AG10803 (cell line): ENCODE results near the gene IL18R1.
A peak's percentile ranks its signal among the peaks of the same experiment; 100 is the strongest.

ENCODE experiments used
- DNase-seq: peaks from one replicate; pipeline ENCODE4 v3.0.0; 2010; ENCODE audit warnings: low read depth
- H3K4me3 ChIP-seq: 2 replicates; pipeline ENCODE4 v1.5.1; 2011; ENCODE audit warnings: mild to moderate bottlenecking, low read length, control low read depth
- TF ChIP-seq, protein P1 (sequence below): conservative IDR thresholded peaks from 2 replicates; pipeline ENCODE4 v1.5.1; 2011; ENCODE audit warnings: mild to moderate bottlenecking, low read length, control low read depth, inconsistent platforms

The IL18R1 gene, protein sequence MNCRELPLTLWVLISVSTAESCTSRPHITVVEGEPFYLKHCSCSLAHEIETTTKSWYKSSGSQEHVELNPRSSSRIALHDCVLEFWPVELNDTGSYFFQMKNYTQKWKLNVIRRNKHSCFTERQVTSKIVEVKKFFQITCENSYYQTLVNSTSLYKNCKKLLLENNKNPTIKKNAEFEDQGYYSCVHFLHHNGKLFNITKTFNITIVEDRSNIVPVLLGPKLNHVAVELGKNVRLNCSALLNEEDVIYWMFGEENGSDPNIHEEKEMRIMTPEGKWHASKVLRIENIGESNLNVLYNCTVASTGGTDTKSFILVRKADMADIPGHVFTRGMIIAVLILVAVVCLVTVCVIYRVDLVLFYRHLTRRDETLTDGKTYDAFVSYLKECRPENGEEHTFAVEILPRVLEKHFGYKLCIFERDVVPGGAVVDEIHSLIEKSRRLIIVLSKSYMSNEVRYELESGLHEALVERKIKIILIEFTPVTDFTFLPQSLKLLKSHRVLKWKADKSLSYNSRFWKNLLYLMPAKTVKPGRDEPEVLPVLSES

DNA sequence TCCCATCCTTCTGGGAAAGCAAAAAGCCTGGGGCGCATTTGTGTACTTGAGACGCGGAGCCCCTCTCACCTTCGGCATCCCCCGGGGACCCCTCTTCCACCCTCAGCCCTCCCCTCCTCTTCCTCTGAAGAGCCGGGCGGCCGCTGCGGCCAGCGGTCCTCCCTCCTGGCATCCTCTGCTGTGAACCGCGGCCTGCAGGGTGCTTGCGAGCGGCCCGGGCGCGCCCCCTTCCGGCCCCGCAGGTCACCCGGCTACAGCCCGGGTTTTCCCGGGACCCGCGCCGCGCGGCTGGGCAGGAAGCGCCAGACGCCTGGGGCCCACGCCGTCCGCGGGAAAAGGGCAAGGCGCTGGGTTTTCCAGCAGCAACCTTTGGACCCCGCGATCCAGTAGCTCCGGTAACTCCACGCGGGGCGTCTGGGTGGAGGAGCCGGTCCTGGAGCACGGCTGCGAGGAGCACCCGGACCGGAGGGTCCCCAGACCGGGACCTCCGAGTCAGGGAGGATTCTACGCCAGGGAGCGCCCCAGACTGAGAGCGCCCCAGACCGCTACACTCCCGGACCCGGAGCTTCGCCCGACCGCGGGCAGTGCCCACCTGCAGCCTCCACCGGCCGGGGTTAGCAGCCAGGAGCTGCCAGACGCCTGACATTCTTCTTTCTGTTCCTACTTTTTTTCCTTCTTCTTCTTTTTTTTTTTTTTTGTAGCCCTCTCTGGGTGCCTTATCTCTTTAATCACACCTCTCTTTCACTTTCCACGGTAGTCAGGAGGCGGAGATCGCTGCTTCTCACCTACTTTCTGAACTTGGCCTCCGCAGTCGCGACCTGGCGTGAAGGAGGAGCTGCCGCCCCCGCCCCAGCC lies at the start of gene IL18R1:
IL18R1 (plus strand) TSS at position 271 of the 855 bp plus-strand sequence. CDS start 6,865 bp downstream, outside the sequence.
- H3K4me3 ChIP-seq: peak within 1 kb of the TSS; percentile 67
- peak; percentile 70 for DNase-seq
- TF ChIP-seq, protein P1, sequence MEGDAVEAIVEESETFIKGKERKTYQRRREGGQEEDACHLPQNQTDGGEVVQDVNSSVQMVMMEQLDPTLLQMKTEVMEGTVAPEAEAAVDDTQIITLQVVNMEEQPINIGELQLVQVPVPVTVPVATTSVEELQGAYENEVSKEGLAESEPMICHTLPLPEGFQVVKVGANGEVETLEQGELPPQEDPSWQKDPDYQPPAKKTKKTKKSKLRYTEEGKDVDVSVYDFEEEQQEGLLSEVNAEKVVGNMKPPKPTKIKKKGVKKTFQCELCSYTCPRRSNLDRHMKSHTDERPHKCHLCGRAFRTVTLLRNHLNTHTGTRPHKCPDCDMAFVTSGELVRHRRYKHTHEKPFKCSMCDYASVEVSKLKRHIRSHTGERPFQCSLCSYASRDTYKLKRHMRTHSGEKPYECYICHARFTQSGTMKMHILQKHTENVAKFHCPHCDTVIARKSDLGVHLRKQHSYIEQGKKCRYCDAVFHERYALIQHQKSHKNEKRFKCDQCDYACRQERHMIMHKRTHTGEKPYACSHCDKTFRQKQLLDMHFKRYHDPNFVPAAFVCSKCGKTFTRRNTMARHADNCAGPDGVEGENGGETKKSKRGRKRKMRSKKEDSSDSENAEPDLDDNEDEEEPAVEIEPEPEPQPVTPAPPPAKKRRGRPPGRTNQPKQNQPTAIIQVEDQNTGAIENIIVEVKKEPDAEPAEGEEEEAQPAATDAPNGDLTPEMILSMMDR: peak; percentile 50

DNA sequence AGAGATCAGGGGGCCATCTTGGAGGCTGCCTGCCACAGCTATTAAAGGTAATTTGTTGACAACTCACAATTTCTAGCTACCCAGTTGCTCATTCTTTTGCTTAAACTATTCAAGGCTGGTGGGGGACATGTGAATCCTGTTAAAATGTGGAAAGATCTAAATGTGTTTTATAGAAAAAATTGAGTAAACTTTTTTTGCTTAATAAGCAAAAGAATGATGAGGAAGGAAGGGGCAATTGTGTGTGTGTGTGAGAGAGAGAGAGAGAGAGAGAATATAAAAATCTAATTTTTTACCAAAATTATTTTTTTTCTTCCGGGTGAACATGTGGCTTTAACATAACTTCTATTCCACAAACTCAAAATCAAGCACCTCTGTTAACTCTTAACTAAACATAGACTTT lies 49.5 kb upstream of the IL18R1 start:
- no peak overlapping the region for H3K4me3 ChIP-seq
- TF ChIP-seq, protein P1: no peak
- DNase-seq: no peak

DNA sequence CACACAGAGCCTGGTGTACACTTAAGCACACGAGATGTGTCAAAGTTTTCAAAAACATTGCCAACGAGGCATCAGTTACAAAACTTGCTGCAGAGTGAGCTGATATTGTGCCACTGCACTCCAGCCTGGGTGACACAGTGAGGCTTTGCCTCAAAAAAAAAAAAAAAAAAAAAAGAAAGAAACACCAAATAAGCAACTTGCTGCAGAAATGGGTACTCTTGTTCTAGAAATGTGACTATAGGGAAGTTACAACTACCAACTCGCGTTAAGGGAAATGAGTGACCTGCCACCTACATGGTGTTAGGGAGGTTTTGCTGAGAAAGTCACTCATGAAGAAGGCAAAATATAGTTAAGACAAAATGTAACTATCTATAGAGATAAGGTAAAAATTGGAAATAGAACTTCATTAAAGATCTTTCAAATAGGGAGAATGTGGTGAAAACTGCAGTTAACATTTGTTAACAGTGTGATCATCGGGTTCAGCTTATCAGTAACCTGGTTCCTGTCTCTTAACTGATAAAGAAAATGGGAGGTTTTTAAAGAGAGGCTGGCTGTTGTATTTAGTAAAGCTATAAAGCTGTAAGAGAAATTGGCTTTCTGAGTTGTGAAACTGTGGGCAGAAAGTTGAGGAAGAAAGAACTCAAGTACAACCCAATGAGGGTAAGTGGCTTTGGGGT lies 44.5 kb upstream of the IL18R1 start, which contains the start of gene IL1RL1:
IL1RL1 (plus strand) TSS at position 600 of the 677 bp plus-strand sequence. CDS start 26,702 bp downstream, outside the sequence.
- H3K4me3 ChIP-seq: no peak within 1 kb of the TSS
- DNase-seq: no peak
- TF ChIP-seq, protein P1: no peak

DNA sequence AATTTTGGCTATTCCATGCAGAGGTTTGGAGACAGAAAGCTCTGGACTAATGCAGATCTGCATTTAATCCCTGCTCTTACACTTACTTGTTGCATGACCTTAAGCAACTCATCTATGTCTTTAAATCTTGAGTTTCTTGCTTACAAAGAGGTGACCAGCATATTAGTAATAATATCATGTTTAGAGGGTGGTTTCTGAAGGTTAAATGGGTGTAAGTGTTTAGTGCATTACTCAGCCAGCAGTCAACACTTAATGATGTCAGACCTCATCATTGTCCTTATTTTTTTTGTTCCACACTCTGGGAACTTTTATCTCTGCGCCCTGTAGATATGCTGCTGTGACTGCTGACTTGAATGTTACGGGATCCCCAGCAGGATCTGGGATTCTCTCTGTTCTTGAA lies 42.6 kb upstream of the IL18R1 start:
- TF ChIP-seq, protein P1: no peak
- DNase-seq: peak; percentile 22
- H3K4me3 ChIP-seq: no peak overlapping the region

DNA sequence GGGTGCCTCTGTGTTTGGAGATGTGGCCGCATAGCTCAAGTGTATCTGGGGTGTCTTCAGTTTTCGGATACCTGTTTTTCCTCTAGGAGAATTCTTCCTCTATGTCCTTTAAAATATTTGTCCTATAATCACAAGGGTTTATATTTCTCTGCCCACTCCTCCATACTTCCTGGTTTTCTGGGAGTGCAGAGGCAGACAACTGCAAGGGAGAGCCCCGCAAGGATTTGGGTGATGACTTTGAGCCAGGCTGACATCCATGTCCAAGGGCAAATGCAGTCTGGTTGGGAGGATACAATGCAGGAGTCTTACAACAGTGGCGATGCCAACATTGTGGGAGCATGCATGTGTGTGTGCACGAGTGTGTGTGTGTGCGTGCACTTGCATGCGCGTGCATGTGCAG lies 42.1 kb upstream of the IL18R1 start:
- DNase-seq: no peak
- no peak overlapping the region for H3K4me3 ChIP-seq
- TF ChIP-seq, protein P1: no peak

DNA sequence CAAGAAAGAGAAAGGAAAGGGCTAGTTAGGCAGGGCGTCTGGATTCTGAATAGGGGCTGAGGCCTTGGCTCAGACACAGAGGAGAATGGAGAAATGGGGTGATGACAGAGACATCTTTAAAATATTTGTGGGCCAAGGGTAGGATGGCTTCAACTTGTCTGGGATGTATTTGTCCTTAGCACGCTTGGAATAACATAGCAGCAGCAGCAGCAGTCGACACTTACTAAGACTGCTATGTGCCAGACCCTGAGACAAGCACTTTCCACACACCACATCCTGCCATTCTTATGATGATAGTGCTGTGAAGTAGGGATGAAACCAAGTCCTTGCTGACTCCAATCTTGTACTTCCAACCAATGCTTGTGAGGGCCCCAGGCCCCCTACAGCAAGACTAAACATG lies 41.6 kb upstream of the IL18R1 start:
- TF ChIP-seq, protein P1: no peak
- DNase-seq: peak; percentile 25
- no peak overlapping the region for H3K4me3 ChIP-seq
